ENCODE data around the gene ZNF692.
A peak's percentile ranks its signal among the peaks of the same experiment; 100 is the strongest.

ZNF692 gene

DNA sequence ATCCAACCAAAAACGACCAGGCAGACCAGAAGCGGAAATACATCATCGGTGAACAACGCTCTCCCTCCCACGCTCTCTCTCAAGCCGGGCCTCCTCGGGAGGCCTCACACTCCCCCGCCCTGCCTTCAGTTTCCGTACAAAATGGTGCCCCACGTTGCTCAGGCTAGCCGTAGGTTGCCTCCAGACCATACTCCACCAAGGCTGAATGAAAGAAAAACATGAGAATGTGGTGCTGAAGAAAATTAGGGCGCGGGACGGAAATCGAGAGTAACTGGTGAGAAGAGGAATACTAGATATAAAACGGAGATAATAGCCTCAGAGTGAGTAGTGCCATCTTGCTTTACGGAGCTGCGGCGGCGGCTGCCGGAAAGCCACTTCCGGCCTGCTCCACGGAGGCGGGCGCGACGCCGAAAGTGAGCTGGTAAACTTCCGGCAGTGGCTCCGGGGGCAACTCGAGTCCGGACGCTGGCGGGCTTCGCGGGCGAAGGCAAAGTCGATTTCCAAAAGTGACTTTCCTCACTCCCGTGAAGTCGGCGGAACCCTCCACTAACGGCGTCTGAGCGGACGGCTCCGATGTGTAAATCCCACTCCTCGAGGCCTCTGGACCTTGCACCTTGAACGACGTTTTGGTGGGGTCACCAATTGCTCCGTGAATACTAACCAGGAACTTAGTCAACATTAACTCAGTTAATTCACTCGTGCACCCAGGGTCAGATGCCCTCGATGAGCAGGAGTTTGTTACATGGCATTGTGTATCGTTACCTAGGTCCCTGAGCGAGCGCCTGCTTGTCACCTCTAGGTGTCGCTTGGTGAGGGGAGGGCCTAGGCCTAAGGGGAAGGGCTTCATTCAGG lies 32.8 kb downstream of the ZNF692 start, which contains the start of gene SH3BP5L:
Gene SH3BP5L, minus strand, starts transcription at position 7 of the 852 bp plus-strand sequence. CDS start 980 bp downstream, outside the sequence.
- peak; percentile 75 to 83 for DNase-seq (ENCODE audit: low read depth in 2 of 2)

- no peak for DNase-seq (ENCODE audit: low read depth in 2 of 2)
Measured at GRCh38 chr1:248825573-248825908, 33.3 kb downstream of the ZNF692 start.

- no peak for DNase-seq (ENCODE audit: low read depth in 2 of 2)
Measured at GRCh38 chr1:248825136-248825535, 33.7 kb downstream of the ZNF692 start.

DNA sequence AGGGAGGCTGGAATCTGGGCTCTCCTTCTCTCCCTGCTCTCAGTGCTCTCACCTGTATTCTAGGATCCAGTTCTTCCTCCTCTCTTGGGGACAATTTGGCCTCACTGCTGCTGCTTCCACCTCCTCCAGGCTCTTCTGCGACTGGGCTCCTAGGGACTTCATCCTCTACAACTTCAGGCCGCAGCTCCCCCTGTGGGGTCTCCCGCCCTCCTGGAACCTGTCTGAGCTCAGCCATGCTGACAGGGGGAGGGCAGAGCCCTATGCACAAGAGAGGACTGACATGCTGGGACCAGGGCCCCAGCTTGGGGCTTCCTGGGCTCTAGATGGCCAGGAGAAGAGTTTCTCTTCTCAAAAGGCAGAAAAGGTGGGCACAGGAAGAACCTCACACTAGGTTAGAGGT lies 34.2 kb downstream of the ZNF692 start:
- DNase-seq (ENCODE audit: low read depth in 2 of 2) = no peak

- no peak for DNase-seq (ENCODE audit: low read depth in 2 of 2)
Measured at GRCh38 chr1:248824301-248824700, 34.6 kb downstream of the ZNF692 start.

- DNase-seq (ENCODE audit: low read depth in 2 of 2) = no peak
Measured at GRCh38 chr1:248823517-248824001, 35.3 kb downstream of the ZNF692 start.

DNA sequence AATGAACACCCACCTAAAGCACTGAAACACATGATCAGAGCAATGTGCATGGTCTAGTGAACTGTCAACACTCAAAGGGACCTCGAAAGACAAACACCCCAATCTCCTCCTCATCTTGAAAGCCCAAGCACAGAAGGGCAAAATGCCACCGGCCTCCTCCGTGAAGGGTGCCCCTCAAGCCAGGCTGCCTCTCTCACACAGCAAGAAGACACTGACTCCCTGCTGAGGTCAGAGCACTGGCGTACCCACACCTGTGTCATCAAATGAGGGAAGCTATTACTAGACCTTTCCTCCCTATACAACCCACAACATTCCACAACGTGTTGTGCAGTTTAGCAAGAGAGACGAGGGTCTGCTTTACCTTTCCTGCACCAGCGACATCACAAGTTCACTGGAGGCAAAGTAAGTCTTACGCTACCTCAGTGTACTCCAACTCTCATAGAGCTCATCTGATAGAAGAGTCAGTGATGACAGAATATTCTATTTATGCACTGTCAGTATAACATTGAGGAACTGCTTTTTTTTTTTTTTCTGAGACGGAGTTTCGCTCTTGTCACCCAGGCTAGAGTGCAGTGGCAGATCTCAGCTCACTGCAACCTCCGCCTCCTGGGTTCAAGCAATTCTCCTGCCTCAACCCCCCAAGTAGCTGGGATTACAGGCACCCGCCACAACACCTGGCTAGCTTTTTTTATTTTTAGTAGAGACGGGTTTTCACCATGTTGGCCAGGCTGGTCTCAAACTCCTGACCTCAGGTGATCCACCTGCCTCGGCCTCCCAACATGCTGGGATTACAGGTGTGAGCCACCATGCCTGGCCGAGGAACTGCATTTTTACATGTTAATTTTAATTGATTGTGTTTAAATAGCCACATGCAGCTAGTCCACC lies 36.5 kb downstream of the ZNF692 start:
- no peak for DNase-seq (ENCODE audit: low read depth in 2 of 2)

GRCh38 chr1:248821641-248822040 lies 37.2 kb downstream of the ZNF692 start:
- no peak for DNase-seq (ENCODE audit: low read depth in 2 of 2)

- DNase-seq (ENCODE audit: low read depth in 2 of 2) = no peak
Measured at GRCh38 chr1:248821101-248821500, 37.8 kb downstream of the ZNF692 start.

GRCh38 chr1:248820041-248820585 lies 38.8 kb downstream of the ZNF692 start:
- DNase-seq (ENCODE audit: low read depth in 2 of 2) = no peak

GRCh38 chr1:248818505-248819374 lies 40.1 kb downstream of the ZNF692 start:
- no peak for DNase-seq (ENCODE audit: low read depth in 2 of 2)

GRCh38 chr1:248817065-248817464 lies 41.8 kb downstream of the ZNF692 start:
- DNase-seq (ENCODE audit: low read depth in 2 of 2) = no peak

DNA sequence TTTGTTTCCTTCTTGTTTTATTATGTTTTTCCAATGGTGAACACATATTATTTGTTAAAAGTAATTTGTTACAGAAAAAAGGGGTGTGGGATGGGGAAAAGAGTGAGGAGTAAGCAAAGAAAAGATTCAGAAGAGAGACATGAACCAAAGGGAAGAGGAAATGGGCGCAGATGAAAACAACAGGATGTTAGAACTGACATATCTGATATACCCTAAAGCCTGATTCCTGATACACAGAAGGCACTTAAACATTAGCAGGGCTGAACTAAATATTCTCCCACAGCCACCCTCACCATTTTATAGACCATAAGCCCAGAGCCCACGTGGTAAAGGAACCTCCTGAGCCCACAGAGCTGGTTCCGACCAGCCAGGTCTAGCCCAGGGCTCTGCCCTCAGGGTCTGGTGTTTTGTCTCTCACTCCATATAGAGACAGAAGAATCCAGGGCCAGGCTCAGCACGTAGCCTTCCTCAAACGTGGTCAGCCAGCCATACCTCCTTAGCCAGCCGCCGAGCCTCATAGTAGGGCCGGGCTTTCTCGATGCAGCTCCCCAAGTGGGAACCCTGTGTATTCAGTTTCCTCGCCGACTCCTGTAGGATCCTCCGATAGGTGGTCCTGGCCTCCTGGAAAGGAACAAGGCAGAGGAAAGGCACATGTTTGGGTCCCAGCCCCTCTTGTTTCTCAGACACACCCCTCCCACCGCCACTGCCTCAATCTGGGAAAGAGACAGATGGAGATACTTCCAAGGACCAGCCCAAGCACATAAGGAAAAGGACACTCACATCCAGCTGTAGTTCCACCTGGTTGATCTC lies 42.6 kb downstream of the ZNF692 start:
- no peak for DNase-seq (ENCODE audit: low read depth in 2 of 2)

- no peak for DNase-seq (ENCODE audit: low read depth in 2 of 2)
Measured at GRCh38 chr1:248815407-248816034, 43.4 kb downstream of the ZNF692 start.

- DNase-seq (ENCODE audit: low read depth in 2 of 2) = no peak
Measured at GRCh38 chr1:248814351-248814750, 44.5 kb downstream of the ZNF692 start.

GRCh38 chr1:248813546-248813945 lies 45.3 kb downstream of the ZNF692 start:
- no peak for DNase-seq (ENCODE audit: low read depth in 2 of 2)

DNA sequence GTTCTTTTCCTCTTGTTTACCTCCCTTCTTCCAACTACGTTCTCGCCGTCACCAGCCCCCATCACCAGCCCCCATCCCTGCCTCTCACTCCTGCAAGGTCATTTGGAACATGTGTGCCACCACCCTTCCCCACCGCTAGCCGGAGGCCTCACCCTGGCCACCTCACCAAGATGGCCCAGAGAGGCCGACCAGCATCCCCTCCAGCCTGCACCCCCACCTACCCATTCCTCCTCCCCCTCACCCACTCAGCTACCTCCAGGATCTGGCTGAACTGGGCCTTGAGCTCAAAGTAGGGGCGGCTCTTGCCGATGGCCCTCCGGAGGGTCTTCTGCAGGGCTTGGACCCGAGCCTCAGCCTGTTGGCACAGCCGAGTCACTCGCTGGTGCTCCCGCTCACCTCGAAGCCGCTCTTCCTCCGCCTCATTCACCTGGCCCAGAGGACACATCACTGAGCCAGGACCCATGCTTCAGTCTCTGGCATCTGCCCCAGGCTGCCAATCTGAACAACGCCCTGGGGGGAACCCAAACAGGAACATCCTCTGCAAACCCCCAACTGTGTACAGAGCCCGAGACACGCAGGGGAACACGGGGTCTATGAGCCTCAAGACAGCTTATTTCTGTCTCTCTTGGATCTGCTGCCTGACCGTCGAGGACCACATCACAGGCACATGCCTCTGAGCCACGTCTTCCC lies 46.0 kb downstream of the ZNF692 start:
- no peak for DNase-seq (ENCODE audit: low read depth in 2 of 2)

DNA sequence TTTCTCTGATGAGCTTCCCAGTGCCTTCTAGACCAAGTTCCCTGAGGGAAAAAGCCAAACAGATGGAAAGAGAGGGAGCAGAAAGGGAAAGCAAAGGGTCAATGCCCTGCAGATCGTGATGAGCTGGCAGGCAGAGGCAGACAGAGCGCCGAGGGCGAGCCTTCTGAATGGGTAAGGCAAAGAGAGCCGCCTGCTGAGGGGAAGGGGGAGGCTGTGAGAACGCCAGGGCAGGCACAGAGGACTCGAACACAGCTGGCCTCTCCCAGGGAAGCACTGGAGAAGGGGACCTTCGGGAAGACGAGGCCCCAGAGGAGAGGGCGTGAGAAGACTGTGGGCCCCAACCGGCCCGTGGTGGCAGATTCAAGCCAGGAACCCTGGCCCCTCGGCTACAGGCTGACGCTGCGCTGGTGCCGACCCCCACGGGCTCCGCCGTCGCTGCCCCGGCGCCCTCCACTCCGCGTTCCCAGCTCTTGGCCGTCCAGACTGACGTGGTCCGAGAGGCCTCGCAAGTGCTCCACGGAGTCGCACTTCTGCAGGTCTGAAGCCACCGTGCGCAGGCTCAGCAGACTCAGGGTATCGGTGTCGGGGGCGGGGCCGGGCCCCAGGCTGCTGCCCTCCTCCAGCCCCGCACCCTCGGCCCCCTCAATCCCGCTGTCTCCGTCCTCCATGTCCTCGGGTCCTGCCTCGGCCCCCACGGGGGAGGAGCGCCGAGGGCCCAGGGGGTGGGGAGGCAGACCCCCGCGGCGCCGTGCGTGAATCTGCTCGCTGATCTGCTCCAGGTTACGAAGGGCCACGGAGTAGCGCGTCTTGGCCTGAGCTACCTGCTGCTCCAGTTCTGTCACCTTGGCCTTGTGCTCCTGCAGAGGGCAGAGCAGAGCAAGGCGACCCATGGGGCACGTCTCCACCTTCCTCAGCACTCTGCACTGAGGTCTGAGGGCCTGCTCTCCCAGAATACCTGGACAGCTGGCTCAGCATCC lies 47.1 kb downstream of the ZNF692 start:
- no peak for DNase-seq (ENCODE audit: low read depth in 2 of 2)
